Mucosa of gallbladder (tissue), 1 donor: ENCODE measurements around the gene ALDH2. TPM values are rescaled to one million over a fixed set of nuclear protein-coding genes. Genes with fewer than 3 reads are reported as not detected.

Experiments
- total RNA-seq: library from RNA; stranded (reverse); gene quantifications from one replicate; pipeline ENCODE4 v1.2.1, GENCODE V29; 2021
- donor health status: DM: no; HTN: no; CAD: no.

ALDH2 gene
- total RNA-seq, 1 donor from 2014 or later = 259 TPM

Other genes starting within 250 kb of the ALDH2 start
- gene ATXN2, start 167.6 kb upstream of the ALDH2 start, total RNA-seq = 63.9 TPM
- gene BRAP, start 81.0 kb upstream of the ALDH2 start, total RNA-seq = 18.4 TPM
- gene ACAD10, start 80.9 kb upstream of the ALDH2 start, total RNA-seq = 34.2 TPM
- 35.8 TPM for gene MAPKAPK5, start 75.3 kb downstream of the ALDH2 start, total RNA-seq
- gene TMEM116, start 246.2 kb downstream of the ALDH2 start, total RNA-seq = 18.3 TPM
- gene ERP29, start 246.5 kb downstream of the ALDH2 start, total RNA-seq = 141 TPM